ENCODE data around the gene ZFY.

- TF ChIP-seq GATA2 (IDR thresholded peaks at IDR 0.05; ENCODE audit: low read depth, low read length) (no peak), GATA3 (IDR thresholded peaks at IDR 0.05; ENCODE audit: low read depth, low read length) (no peak)
Measured at GRCh38 chrY:2952912-2953311, 17.7 kb downstream of the ZFY start.

Measured in SH-SY5Y (cell line).